ENCODE measurements around the gene MAP3K3. TPM values are rescaled to one million over a fixed set of nuclear protein-coding genes. Genes with fewer than 3 reads are reported as not detected.

The MAP3K3 gene
- total and polyA plus RNA-seq, 2 experiments from 2014 or later, result 6.1 to 24.6 TPM

DNA sequence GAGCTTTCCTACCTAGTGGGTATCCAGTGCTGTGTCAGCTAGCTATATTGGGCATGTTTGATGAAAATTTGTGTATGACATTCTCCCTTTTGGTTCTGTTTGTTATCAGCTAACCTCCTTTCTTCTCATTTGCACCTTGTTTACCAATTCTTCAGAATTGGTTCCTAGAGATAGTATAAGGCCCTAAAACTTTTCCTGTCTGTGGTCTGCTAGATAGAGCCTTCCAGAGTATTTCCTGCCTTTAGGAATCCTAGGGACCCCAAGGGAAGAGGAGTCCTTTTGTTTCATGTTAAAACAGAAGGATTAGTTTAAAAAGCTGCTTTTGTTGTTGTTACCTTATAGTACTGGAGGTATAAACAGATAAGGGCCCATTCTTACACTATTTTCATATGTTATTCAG, 11.5 kb downstream of the MAP3K3 start:
- Histone ChIP-seq H3K9me2 (ENCODE audit: insufficient read depth) (no peaks in the 10 kb centered on the region), H3F3A (replicated peaks; ENCODE audit: low read depth) (no peaks in the 10 kb centered on the region), H3K4me2 (peak overlapping the region; percentile 25; the same call in 1 of the 2 replicates), H3K27ac (ENCODE audit: low read depth) (peak overlapping the region; percentile 57), H4K20me1 (replicated peaks; ENCODE audit: insufficient read depth) (peaks cover 12% of the 10 kb centered on the region; the same call in 1 of the 2 replicates), H3K36me3 (ENCODE audit: insufficient read depth) (no peaks in the 10 kb centered on the region), H3K4me1 (ENCODE audit: insufficient read depth) (peaks cover 24% of the 10 kb centered on the region), H2AFZ (no peak overlapping the region), H3K4me3 (peak overlapping the region; percentile 6; the same call in 1 of the 2 replicates), H3K79me2 (replicated peaks; ENCODE audit: insufficient read depth) (peaks cover 25% of the 10 kb centered on the region), H3K27me3 (ENCODE audit: insufficient read depth) (no peaks in the 10 kb centered on the region)
- Mint-ChIP-seq H3K36me3 (ENCODE audit: low read depth) (peaks cover 8% of the 10 kb centered on the region; the same call in 2 of the 3 replicates), H3K9me3 (no peaks in the 10 kb centered on the region), H3K4me3 (no peak overlapping the region), H3K27me3 (ENCODE audit: insufficient read depth, low read depth, poor library complexity) (no peaks in the 10 kb centered on the region), H3K4me1 (peaks cover 23% of the 10 kb centered on the region), H3K27ac (peak overlapping the region; percentile 89)
- TF ChIP-seq ZNF462 (CRISPR knock-in tag; IDR thresholded peaks at IDR 0.05) (no peak), EZH2phosphoT487 (IDR thresholded peaks at IDR 0.05; ENCODE audit: unreplicated experiment) (no peak), CREB1 (CRISPR knock-in tag; IDR thresholded peaks at IDR 0.05; ENCODE audit: low read depth) (no peak), STAT1 (IDR thresholded peaks at IDR 0.05; ENCODE audit: unreplicated experiment) (no peak), POLR2AphosphoS5 (IDR thresholded peaks at IDR 0.05; ENCODE audit: low read depth) (no peak), ZNF114 (CRISPR knock-in tag; IDR thresholded peaks at IDR 0.05) (no peak)
- DNase-seq (ENCODE audit: low spot score) (peak; percentile 28), ATAC-seq (peak; percentile 50)

GRCh38 chr17:63634163-63634562, 11.9 kb downstream of the MAP3K3 start:
- H3K4me2 ChIP-seq, result peak overlapping the region; percentile 25; the same call in 1 of the 2 replicates
- H3K4me3 Mint-ChIP-seq, result no peak overlapping the region
- peaks cover 24% of the 10 kb centered on the region for H3K4me1 ChIP-seq (ENCODE audit: insufficient read depth)
- no peaks in the 10 kb centered on the region for H3K27me3 ChIP-seq (ENCODE audit: insufficient read depth)
- H3K36me3 Mint-ChIP-seq (ENCODE audit: low read depth), result peaks cover 8% of the 10 kb centered on the region; the same call in 2 of the 3 replicates
- peak overlapping the region; percentile 89 for H3K27ac Mint-ChIP-seq
- no peaks in the 10 kb centered on the region for H3F3A ChIP-seq (replicated peaks; ENCODE audit: low read depth)
- H3K27me3 Mint-ChIP-seq (ENCODE audit: insufficient read depth, low read depth, poor library complexity), result no peaks in the 10 kb centered on the region
- H3K4me3 ChIP-seq, result peak overlapping the region; percentile 6; the same call in 1 of the 2 replicates
- peak overlapping the region; percentile 57; the same call in 1 of the 2 replicates for H3K27ac ChIP-seq (ENCODE audit: low read depth)
- H4K20me1 ChIP-seq (replicated peaks; ENCODE audit: insufficient read depth), result peaks cover 14% of the 10 kb centered on the region; the same call in 1 of the 2 replicates
- DNase-seq (ENCODE audit: low spot score) (peak; percentile 48), ATAC-seq (peak; percentile 62)
- H3K36me3 ChIP-seq (ENCODE audit: insufficient read depth), result no peaks in the 10 kb centered on the region
- peaks cover 23% of the 10 kb centered on the region for H3K4me1 Mint-ChIP-seq
- H3K9me3 Mint-ChIP-seq, result no peaks in the 10 kb centered on the region
- H3K9me2 ChIP-seq (ENCODE audit: insufficient read depth), result no peaks in the 10 kb centered on the region
- H2AFZ ChIP-seq, result no peak overlapping the region
- H3K79me2 ChIP-seq (replicated peaks; ENCODE audit: insufficient read depth), result peaks cover 20% of the 10 kb centered on the region
- no peak for TF ChIP-seq ZNF462 (CRISPR knock-in tag; IDR thresholded peaks at IDR 0.05)
